Fibroblast of peridontal ligament (primary cell): Measurements from ENCODE around the gene TDRD9.

Experiments
- DNase-seq: peaks from one replicate; pipeline ENCODE4 v3.0.0-alpha.2; 2010; ENCODE audit errors: extremely low read depth

TDRD9 gene

DNA sequence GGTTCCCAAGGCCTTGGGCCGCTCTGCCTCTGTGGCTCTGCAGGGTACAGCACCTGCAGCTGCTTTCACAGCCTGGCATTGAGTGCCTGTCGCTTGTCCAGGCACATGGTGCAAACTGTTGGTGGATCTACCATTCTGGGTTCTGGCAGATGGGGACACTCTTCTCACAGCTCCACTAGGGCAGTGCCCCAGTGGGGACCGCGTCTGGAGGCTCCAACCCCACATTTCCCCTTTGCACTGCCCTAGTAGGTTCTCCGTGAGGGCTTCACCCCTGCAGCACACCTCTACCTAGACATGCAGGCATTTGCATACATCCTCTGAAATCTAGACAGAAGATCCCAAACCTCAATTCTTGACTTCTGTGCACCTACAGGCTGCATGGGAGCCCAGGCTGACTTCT lies 138.0 kb downstream of the TDRD9 start:
- DNase-seq: no peak

DNA sequence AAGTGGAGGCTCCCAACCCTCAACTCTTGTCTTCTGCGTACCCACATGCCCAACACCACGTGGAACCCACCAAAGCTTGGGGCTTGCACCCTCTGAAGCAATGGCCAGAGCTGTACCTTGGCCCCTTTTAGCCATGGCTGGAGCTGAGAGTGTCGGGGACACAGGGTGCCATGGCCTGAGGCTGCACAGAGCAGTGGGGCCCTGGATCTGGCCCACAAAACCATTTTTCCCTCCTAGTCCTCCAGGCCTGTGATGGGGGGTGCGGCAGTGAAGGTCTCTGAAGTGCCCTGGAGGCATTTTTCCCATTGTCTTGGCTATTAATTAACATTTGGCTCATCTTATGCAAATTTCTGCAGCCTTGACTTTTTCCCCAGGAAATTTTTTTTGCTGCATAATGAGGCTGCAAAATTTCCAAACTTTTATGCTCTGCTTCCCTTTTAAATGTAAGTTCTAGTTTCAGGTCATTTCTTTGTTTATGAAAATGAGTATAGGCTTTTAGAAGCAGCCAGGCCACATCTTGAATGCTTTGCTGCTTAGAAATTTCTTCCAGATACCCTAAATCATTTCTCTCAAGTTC lies 138.6 kb downstream of the TDRD9 start:
- no peak for DNase-seq

DNA sequence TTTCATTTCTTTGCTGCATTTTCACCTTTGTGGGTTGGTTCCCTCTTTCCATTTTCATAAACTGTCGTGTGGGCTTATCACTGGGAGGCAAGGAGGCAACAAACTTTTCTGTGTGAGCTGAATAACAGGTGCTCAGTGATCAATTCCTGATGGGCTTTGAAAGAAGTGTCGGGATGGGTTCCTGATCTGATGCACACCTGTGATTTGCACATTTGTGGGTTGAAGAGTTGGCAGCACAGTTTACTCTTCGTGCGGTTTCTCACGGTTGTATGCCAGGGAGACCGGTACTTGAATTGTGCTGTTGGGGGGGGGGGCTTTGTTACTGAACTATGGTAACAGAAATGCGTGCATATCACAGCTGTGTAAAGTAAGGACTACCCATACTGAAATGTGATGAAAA lies 141.3 kb downstream of the TDRD9 start:
- DNase-seq: no peak

DNA sequence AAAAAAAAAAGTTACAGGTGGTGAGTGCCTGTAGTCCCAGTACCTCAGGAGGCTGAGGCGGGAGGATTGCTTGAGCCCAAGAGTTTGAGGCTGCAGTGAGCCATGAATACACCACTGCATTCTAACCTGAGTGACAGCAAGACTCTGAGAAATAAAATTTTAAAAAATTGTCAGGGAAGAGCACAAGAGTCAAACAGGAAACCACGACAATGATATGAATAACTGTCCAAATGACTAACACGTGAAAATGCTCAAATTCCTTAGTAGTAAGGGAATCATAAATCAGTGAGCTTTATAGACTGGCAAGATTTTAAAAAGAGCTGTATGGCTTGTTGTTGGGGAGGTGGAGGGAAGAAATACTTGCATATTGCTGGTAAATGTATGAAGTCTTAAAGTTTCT lies 144.3 kb downstream of the TDRD9 start:
- DNase-seq: no peak

DNA sequence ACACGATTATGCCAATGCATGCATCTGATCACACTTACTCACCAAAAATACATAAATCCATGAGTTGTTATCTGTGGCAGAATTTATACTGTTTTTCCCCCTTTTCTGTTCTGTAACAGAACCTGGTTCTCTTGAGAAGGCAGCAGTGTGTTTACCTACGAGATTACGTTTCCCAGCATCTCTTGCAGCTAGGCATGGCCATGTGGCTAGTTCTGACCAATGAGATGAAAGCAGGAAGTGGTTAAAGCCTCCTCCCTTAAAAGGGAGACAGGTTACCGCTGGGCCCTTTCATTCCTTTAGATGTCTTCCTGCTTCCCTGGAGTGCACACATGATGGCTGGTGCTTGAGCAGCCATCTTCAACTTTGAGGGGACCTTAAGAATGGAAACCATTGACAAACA lies 145.5 kb downstream of the TDRD9 start:
- DNase-seq: no peak

DNA sequence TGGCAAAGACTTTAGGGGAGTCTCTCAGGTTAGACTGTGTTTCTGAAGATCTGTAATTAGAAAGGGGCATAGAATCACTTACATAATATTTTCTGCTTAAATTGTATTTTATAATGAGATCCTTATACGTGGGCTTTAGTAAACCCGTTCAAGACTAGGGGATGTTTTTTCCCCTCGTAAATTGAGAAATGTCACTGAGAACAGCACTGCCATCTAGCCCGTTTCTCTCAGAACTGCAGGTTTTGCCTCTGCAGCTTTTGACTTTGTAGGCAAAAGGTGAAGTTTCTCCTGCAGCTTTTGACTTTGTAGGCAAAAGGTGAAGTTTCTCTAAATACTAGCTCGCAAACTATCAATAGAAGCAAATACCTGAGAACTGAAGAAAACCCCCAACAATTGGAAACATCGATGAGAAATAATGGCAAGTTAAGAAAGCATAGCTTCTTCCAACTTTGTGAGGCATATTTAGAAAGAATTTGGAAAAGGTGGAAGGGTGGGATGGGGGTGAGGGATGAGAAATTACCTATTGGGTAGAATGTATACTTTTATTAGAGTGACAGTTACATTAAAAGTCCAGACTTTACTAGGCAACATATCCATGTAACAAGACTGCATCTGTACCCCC lies 147.4 kb downstream of the TDRD9 start:
- no peak for DNase-seq

DNA sequence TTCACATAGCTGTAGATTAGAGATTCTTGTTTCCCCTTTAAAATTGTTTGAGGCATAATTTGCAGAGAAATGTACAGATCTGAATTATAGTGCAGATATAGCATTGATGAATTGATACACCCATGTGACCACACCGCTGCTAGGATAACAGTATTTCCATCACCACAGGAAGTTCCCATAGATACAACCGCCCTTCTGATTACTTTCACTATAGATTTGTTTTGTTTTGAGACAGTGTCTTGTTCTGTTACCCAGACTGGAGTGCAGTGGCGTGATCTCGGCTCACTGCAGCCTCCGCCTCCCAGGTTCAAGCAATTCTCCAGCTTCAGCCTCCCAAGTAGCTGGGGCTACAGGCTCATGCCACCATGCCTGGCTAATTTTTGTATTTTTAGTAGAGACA lies 148.5 kb downstream of the TDRD9 start:
- no peak for DNase-seq

DNA sequence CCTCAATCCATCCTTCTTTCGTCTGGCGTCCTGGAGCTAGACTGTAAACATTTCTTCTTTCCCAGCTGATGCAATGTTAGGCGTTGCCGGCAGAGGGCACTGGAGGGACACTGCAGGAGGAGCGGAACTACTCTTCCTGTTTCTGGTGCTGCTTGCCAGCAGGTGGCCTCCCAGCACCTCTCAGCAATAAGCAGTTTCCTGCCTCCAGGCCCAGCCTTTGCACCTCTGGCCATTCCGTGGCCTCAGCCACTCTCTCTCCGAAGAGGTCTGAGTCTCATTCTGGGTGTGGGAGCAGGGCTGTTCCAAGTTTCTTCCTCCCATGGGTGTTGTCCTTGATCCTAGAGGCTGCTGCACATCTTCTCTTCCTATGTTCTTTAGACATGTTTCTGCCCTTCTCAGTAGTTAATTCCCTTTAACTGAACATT lies 149.8 kb downstream of the TDRD9 start:
- DNase-seq: peak; percentile 81

DNA sequence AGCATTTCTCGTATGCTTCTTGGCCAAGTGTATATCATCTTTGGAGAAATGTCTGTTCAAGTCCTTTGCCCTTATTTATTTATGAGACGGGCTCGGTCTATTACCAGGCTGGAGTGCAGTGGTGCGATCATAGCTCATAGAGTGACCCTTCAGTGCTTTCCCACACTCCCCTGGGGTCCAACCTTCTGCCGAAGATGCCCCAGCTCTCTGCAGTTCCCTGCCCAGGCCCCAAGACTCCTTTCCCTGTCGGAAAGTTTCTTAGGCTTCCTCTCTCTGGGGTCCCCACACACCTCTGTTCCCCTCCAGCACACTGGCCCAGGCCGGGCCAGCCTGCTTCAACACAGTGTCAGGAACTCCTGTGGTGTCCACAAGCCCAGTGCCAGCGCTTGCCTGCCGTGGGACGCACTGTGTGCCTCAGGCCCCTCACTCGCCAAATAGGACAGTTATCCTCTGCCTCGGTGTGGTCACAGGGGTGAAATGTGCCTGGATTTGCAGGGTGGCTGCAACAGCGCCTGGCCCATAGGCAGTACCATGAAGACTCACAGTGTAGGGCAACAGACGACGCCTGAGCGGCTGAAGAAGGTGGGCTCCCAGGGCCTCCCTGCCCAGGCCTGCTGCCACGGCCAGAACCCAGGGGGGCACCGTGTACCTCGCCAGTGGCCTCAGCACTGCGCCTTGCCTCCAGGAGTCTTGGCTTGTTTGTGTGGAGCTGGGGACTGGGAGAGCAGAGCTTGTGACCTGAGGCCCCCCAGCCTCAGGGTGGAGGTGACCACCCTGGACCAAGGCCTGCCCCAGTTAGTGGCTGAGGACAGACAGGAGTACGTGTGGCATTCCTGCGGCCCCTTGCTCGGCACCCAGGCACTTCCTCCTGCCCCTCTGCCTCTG lies 152.4 kb downstream of the TDRD9 start:
- no peak for DNase-seq

DNA sequence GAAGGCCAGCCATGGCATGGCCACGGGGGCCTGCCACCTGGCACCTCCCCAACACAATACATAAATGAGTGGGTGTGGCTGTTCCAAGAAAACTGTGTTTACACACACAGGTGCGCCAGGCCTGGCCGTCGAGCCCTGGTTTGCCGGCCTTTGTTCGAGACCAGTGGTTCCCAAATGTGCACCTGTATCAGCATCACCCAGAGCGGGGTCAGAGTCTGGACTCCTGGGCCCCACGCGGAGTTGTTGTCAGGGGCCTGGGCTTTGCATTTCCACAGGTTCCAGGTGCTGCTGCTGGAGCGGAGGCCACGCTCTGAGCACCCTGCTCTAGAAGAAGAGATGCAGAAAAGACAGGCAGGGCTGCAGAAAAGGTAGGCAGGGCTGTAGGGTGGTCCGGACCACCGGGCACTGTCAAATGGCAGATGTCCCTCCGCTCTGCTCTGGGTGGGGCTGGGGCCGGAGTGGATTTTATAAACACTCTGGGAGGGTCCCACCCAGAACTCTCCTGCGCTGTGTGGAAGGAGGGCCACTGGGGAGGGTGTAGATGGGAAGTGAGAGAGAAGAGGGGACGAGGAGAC lies 153.1 kb downstream of the TDRD9 start:
- DNase-seq: no peak

DNA sequence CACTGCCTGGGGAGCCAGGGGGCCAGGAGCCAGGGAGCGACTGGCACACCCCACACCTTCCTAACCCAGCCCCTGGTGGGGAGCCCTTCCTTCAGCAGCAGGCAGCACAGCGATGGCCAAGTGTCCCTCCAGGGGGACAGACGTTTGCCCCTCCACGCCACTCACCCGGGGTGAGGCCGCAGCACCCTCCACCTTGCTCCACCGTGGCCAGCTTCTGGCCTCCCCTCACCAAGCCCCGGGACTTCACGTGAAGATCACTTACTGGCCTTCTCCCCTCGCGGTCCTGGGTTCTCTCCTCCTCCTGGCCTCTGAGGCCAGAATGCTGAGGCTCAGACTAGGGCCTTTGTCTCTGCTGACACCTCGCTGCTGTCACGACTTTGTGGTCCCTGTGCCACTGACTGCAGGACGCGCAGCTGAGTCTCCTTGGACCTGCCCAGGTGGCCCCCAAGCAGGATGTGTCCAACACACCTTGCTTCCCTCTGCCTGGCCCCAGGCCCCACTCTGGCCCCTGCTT lies 153.8 kb downstream of the TDRD9 start:
- DNase-seq: no peak

DNA sequence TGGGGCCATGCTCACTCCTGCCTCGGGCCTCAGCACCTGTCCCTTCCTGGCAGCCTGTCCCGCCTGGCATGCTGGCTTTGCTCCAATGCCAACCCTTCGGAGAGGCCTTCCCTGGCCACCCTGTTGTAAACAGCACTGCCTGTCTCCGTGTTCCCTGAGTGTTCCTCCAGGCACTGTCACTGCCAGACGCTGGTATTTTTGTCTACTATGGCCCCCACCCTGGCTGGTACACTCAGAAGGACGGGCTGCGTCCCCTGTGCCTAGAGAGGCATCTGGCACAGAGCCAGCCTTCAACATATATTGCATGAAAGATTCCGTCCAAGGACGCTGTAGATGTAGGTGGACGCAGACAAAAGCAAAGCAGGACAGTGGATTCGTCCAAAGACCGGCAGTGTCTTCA lies 154.6 kb downstream of the TDRD9 start:
- no peak for DNase-seq

DNA sequence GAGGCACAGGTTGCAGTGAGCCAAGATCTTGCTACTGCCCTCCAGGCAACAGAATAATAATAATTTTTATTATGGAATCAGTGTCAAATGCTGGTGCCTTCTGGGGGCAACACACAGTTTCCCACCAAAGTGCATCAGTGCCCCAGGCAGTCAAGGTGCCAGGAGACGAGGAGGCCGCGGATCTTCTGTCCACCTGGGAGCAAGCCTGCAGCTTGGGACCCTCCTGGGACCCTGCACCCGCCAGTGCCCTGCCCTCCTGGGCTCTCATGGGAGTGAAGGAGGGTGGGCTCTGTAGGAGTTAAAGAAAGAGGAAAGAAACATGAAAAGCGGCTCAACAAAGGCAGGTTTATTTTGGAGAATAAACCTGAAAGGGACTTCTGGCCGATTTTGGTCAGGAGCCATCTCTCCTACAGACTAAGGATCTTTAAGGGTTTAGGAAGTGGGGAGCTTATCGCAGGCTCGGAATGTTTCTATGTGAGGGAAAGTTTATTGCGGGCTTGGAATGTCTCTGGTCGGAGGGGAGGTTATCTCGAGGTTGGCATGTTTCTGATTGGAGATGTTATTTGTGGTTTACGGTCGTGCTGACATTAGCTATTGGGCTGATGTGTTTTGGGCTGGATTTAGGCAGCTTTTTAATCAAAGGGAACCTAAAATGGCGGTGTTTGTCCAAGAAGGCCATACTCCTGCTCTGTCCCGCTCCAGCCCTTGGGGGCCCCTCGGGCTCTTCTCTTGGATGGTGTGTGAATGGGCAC lies 156.2 kb downstream of the TDRD9 start:
- no peak for DNase-seq

DNA sequence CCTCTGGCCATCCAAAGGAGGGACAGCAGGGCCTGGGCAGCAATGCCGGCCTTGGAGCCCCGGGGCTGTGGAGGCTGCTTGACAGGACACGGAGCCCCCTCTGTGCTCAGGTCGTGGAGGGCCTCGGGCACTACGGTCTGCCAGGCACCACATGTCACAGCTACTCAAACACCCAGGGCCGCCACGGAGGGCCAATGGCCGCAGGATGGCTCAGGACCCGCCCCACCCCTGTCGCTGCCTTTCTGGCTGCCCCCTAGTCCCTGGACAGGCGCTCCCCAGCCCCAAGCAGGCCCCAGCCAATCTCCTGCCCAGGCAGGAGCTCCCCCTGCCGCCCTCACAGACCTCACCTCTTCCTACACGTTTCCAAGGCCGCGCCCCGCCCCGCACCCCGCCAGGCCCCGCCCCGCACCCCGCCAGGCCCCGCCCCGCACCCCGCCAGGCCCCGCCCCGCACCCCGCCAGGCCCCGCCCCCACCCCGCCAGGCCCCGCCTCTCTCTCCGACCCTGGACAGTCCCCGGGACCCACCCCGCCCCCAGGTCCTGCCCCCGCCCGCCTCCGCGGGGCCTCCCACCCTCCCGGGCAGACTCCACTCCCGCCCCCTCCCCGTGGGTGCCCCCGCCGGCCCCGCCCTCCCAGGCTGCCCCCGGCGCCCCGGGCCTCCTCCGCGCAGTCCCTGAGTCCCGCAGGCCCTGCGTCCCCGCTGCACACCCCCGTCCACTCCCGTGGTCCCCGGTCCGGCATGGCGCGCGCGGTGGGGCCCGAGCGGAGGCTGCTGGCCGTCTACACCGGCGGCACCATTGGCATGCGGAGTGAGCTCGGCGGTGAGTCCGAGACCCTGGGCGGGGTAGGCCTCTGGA lies 157.0 kb downstream of the TDRD9 start, which contains the start of gene ASPG:
TSS of gene ASPG (plus strand) at position 669 of the 857 bp plus-strand sequence. CDS start at position 740, 71 bp downstream.
- DNase-seq: no peak

DNA sequence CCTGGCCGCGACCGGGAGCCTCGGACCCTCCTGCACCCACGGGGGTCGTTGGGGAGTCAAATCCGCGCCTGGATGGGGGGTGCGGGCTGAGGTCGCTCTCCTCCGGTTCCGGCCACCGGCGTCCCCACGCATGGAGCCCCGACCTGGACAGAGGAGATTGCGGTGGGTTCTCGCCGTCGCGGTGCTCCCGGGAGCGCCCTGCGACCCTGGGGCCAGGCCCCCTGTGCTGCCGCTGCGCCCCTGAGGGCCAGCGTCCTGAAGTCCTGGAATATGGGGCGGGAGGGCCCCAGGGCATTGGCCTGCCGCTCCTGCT lies 157.6 kb downstream of the TDRD9 start:
- DNase-seq: no peak

DNA sequence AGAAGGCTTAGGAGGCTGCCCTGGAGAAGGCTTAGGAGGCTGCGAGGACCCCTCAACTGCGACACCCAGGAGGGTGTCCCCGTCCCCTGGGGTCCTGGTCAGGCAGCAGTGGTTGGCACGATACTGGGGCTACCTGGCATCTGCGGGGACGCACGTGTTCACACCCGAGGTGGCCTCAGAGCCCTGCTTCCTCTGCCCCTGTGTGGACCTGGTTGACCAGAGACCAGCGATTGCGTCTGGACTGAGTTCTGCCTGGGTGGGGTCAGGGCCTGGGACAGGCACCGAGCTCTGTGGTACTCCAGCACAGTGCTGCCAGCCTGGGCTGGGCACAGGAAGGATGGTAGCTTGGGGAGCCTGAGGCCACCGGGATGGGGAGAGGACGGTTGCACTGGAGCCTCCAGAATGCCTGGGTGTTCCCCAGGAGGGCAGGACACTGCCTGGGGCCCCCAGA lies 158.0 kb downstream of the TDRD9 start:
- no peak for DNase-seq

DNA sequence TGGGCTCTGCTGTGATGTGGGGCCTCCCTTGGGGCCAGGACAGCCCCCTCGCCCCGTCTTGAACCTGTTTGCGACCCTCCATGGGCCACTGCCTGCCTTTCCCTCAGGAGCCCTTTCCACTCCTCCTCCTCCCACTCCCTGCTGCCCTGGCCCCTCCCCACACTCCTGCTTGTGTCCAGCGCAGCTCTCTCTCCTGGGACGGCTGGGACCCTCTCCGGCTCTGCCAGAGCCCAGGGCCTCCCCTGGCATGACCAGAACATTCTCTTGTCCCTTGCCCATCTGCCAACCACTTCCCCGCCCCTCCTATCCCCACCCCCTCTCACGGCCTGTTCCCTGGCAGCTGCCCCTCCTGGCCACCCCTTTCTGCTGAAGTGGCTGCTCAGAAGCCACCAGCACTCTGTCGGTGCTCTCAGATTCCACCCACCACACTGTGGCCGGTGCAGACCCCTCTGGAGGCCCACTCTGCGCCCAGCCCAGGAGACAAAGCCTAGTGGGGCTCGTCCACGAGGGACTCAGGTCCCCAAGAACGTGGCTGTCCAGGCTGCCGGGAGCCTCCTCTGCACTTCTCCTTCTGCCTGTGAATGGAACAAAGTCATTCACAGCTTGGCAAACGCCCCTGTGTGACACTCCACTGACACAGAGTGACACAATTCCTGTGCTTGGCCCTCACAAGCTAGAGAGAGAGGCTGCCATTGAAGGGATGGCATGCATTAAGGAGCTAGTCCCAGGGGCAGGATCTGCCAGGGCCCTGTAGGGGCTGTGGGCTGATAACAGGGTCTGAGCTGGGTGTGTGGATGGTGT lies 158.6 kb downstream of the TDRD9 start:
- DNase-seq: no peak

DNA sequence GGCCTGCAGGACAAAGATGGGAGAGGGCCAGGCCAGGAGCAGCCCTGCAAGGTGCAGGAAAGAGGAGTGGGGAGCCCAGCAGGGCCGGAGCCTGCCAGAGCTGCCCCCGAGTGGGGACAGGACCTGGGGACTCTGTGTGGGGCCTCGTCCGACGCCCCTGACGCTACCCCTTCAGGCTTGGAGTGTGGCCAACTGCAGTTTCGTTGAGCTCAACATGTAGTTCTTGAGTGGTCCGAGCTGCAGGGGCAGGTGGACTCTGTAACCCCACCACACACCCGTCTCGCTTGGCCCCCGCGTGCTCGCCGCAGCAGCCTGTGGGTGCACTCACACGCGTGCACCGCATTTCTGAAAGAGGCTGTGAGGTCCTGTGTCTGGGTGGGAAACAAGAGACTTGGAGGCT lies 159.2 kb downstream of the TDRD9 start:
- DNase-seq: no peak

DNA sequence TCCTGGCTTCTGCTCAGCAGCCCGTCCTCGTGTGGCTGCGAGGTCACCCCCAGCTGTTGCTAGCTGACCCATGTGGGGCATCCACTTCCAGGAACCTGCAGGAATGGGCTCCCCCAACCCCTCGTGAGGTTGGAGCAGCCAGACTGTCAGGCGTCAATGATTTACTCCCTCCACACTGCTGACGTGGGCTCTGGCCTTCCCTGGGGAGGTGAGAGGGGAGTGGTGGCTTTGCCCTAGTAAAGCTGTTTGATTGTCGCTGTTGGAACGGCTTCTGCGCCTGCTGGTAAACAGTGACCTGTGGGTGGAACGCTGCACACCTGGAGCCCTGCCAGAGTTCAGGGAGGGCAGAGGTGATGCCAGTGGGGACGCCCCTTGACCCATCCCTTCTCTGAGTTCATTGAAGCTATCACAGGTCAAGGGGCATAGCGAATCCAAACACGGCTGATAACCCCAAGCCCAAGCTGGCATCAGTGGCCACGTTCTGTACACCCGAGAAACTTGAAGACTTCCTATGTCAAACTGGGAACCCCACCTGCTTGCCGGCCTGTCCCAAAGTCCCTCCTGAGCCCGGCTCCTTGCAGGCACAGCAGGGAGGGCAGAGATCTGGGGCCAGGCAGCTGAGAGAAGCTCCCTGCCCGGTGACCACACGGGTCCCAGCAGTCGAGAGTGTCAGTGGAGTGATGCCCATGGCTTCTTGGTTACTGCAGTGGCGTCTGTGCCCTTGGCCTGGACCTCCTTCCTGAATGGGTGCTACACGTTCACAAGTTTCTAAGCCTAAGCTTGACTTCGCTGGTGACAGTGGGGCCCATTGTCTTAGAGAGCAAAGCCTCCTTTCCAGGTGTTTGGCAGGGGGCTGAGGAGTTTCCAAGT lies 160.0 kb downstream of the TDRD9 start:
- DNase-seq: no peak
